Retinal pigment epithelial cell (primary cell): Measurements from ENCODE around the gene RFX1.
"Not testable (repeated sequence)": the region's sequence is repeated elsewhere in the genome, so short reads cannot be mapped to it uniquely, and the experiment has no call there.

Experiments
- DNase-seq: peaks from one replicate; pipeline ENCODE4 v3.0.0-alpha.2; 2010; ENCODE audit warnings: low read depth
- H3K4me3 ChIP-seq: 2 replicates; pipeline ENCODE4 v1.5.1; 2011; ENCODE audit warnings: mild to moderate bottlenecking, low read length, control low read depth, moderate library complexity
- TF ChIP-seq, protein P1 (sequence below): conservative IDR thresholded peaks from 2 replicates; pipeline ENCODE4 v1.5.1; 2011; ENCODE audit warnings: low read depth, low read length, control low read depth, inconsistent platforms

RFX1 gene

DNA sequence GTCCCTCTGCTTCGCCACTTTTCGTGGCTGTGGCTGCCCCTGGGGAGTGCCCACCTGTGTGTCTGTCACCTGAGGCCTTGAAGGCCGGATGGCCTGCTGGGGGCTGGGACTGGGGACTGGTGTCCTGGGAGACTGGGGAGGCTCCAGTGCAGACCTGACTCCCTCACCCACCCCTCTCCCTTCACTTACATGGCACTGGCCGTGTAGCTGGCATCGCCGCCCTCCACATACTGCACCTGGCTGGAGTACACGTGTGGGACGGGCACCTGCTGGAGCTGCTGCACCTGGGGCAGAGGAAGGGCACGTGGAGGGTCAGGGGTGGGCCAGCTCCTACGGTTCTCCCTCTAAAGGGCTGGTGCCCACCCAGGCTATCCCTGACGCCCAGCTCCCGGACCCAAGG is 28.3 kb downstream of the RFX1 start:
- H3K4me3 ChIP-seq = no peak overlapping the region
- DNase-seq = no peak
- TF ChIP-seq, protein P1, sequence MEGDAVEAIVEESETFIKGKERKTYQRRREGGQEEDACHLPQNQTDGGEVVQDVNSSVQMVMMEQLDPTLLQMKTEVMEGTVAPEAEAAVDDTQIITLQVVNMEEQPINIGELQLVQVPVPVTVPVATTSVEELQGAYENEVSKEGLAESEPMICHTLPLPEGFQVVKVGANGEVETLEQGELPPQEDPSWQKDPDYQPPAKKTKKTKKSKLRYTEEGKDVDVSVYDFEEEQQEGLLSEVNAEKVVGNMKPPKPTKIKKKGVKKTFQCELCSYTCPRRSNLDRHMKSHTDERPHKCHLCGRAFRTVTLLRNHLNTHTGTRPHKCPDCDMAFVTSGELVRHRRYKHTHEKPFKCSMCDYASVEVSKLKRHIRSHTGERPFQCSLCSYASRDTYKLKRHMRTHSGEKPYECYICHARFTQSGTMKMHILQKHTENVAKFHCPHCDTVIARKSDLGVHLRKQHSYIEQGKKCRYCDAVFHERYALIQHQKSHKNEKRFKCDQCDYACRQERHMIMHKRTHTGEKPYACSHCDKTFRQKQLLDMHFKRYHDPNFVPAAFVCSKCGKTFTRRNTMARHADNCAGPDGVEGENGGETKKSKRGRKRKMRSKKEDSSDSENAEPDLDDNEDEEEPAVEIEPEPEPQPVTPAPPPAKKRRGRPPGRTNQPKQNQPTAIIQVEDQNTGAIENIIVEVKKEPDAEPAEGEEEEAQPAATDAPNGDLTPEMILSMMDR = no peak

DNA sequence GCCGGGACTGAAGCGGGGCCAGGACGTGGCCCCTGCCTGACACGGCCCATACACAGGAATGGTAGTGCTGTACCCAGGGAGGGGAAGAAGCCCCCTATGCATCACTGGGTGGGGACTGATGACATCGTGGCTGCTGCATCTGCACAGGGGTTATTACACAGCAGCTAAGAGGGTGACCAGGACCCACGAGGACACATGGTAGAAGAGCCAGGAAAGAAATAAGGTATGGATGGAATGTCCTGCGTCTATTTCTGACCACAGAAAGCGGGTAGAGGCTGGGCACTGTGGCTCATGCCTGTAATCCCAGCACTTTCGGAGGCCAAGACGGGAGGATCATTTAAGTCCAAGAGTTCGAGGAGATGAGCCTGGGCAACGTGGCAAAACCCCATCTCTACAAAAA is 29.7 kb downstream of the RFX1 start:
- DNase-seq = no peak
- TF ChIP-seq, protein P1 = no peak
- H3K4me3 ChIP-seq = no peak overlapping the region

GRCh38 chr19:13975870-13976269 is 30.2 kb downstream of the RFX1 start:
- no peak for DNase-seq
- TF ChIP-seq, protein P1 = no peak
- no peak overlapping the region for H3K4me3 ChIP-seq

DNA sequence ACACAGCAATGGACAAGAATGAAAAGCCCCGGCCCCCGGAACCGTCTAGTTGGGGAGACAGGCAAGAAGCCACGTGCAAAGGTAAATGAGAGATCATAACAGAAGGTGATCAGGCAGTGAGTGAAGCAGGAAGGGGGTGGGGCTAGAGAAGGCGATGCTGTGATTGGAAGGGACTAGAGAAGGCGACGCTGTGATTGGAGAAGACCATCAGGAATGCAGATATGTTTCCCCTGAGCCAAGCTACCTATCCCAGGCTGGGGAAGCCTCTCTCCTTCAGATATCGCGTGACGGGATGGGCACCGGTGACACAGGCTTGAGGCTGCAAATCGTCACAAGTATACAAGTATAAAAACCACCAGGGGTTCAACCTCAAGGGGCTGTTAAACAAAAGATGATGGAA is 32.0 kb downstream of the RFX1 start:
- TF ChIP-seq, protein P1 = no peak
- DNase-seq = no peak
- H3K4me3 ChIP-seq = no peak overlapping the region

GRCh38 chr19:13973479-13973878 is 32.6 kb downstream of the RFX1 start:
- not testable (repeated sequence) for H3K4me3 ChIP-seq, DNase-seq

GRCh38 chr19:13972368-13973155 is 33.6 kb downstream of the RFX1 start:
- H3K4me3 ChIP-seq = no peak overlapping the region
- no peak for DNase-seq
- TF ChIP-seq, protein P1 = no peak

GRCh38 chr19:13971868-13972267 is 34.3 kb downstream of the RFX1 start:
- DNase-seq = not testable (repeated sequence)

DNA sequence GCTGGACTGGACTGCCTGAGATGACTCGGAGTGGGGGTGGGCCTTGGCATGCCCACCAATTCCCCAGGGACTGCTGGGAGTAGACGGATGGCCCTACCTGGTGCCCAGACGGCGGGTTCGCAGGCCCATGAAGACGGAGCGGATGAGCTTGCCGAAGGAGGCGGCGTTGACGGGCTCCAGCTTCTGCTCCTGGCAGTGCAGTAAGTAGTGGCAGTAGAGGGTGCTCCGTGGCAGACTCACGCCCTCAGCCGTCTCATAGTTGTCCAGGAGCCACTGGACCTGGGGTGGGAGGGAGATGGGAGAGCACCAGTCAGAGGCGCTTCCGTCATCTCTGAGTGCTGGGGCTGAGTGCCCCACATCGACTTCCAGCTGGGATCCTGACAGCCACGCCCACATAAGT is 36.2 kb downstream of the RFX1 start:
- no peak for DNase-seq
- TF ChIP-seq, protein P1 = no peak
- H3K4me3 ChIP-seq = no peak overlapping the region

More at GRCh38 chr19:13971868-13972267, 34.3 kb downstream of the RFX1 start:
- H3K4me3 ChIP-seq = not testable (repeated sequence)
